ENCODE measurements around the gene RPTOR.

The RPTOR gene

GRCh38 chr17:80882323-80882722 is 337.7 kb downstream of the RPTOR start:
- DNase-seq (ENCODE audit: low read depth) = no peak
- TF ChIP-seq CTCF (IDR thresholded peaks at IDR 0.05; ENCODE audit: control insufficient read depth, extremely low read depth, insufficient read depth) = no peak
- no peak overlapping the region for H3K4me3 ChIP-seq (ENCODE audit: low read depth, low read length)

GRCh38 chr17:80882926-80883685 is 338.5 kb downstream of the RPTOR start:
- no peak overlapping the region for H3K4me3 ChIP-seq (ENCODE audit: low read depth, low read length)
- no peak for DNase-seq (ENCODE audit: low read depth)
- no peak for TF ChIP-seq CTCF (IDR thresholded peaks at IDR 0.05; ENCODE audit: control insufficient read depth, extremely low read depth, insufficient read depth)

- DNase-seq (ENCODE audit: low read depth) = no peak
- TF ChIP-seq CTCF (IDR thresholded peaks at IDR 0.05; ENCODE audit: control insufficient read depth, extremely low read depth, insufficient read depth) = no peak
- H3K4me3 ChIP-seq (ENCODE audit: low read depth, low read length) = no peak overlapping the region
Observed at GRCh38 chr17:80883831-80884735, 339.4 kb downstream of the RPTOR start.

GRCh38 chr17:80884811-80885210 is 340.2 kb downstream of the RPTOR start:
- no peak for DNase-seq (ENCODE audit: low read depth)
- TF ChIP-seq CTCF (IDR thresholded peaks at IDR 0.05; ENCODE audit: control insufficient read depth, extremely low read depth, insufficient read depth) = no peak
- H3K4me3 ChIP-seq (ENCODE audit: low read depth, low read length) = no peak overlapping the region

GRCh38 chr17:80885947-80886582 is 341.4 kb downstream of the RPTOR start:
- no peak for DNase-seq (ENCODE audit: low read depth)
- TF ChIP-seq CTCF (IDR thresholded peaks at IDR 0.05; ENCODE audit: control insufficient read depth, extremely low read depth, insufficient read depth) = no peak
- no peak overlapping the region for H3K4me3 ChIP-seq (ENCODE audit: low read depth, low read length)

GRCh38 chr17:80886641-80887573 is 342.3 kb downstream of the RPTOR start:
- no peak for TF ChIP-seq CTCF (IDR thresholded peaks at IDR 0.05; ENCODE audit: control insufficient read depth, extremely low read depth, insufficient read depth)
- DNase-seq (ENCODE audit: low read depth) = no peak
- H3K4me3 ChIP-seq (ENCODE audit: low read depth, low read length) = no peak overlapping the region

Measured in LNCaP clone FGC (cell line).